ENCODE results near the gene SEMA5A.
A peak's percentile ranks its signal among the peaks of the same experiment; 100 is the strongest.

Gene SEMA5A

DNA sequence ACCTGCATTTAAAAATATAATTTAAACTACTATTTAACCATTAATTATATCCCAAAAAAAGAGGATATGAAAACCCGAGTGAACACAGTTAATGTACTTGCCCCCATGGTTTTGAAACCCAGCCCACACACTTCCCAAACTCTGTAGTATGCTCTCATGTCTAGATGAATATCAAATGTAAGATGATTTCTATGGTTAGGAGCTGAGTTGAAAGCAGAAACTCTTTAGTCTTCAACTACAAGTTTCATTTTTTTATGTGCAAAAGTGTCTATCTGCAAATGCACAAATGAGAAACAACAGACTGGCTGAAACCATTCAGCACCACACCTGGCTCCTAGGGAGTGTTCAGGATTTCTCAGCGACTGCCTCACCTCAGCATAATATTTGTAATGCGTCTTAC lies 183.3 kb downstream of the SEMA5A start (continued):
- TF ChIP-seq, protein P1, sequence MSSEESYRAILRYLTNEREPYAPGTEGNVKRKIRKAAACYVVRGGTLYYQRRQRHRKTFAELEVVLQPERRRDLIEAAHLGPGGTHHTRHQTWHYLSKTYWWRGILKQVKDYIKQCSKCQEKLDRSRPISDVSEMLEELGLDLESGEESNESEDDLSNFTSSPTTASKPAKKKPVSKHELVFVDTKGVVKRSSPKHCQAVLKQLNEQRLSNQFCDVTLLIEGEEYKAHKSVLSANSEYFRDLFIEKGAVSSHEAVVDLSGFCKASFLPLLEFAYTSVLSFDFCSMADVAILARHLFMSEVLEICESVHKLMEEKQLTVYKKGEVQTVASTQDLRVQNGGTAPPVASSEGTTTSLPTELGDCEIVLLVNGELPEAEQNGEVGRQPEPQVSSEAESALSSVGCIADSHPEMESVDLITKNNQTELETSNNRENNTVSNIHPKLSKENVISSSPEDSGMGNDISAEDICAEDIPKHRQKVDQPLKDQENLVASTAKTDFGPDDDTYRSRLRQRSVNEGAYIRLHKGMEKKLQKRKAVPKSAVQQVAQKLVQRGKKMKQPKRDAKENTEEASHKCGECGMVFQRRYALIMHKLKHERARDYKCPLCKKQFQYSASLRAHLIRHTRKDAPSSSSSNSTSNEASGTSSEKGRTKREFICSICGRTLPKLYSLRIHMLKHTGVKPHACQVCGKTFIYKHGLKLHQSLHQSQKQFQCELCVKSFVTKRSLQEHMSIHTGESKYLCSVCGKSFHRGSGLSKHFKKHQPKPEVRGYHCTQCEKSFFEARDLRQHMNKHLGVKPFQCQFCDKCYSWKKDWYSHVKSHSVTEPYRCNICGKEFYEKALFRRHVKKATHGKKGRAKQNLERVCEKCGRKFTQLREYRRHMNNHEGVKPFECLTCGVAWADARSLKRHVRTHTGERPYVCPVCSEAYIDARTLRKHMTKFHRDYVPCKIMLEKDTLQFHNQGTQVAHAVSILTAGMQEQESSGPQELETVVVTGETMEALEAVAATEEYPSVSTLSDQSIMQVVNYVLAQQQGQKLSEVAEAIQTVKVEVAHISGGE (tag by site-specific recombination; conservative IDR thresholded peaks at IDR 0.05; ENCODE audit: low read depth) = no peak
- no peak for TF ChIP-seq ZIC2 (tag by site-specific recombination; IDR thresholded peaks at IDR 0.05)
- TF ChIP-seq SP2 (tag by site-specific recombination; IDR thresholded peaks at IDR 0.05) = no peak

DNA sequence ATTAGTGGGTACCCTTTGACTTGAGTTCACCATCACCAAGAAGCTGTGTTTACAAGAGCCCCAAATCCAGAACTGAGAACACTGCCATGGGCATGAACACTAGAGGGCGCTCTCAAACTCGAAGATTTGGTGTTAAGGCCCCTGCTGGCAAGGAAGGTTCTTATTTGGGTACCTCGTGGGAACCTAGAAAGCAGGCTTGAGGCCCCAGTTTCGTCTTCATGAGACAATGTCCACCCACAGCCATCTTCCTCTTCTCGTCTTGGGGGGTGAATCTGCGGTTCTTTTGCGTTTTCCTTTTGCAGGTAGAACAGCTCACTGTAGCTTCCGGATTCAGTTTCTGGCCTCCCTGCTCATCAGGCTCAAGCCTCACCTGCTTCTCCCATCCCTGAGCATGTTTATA lies 184.0 kb downstream of the SEMA5A start:
- no peaks in the 10 kb centered on the region; the same call in 1 of the 2 replicates for H3K4me1 ChIP-seq (ENCODE audit: control insufficient read depth, insufficient read depth, low read length)
- TF ChIP-seq, protein P2, sequence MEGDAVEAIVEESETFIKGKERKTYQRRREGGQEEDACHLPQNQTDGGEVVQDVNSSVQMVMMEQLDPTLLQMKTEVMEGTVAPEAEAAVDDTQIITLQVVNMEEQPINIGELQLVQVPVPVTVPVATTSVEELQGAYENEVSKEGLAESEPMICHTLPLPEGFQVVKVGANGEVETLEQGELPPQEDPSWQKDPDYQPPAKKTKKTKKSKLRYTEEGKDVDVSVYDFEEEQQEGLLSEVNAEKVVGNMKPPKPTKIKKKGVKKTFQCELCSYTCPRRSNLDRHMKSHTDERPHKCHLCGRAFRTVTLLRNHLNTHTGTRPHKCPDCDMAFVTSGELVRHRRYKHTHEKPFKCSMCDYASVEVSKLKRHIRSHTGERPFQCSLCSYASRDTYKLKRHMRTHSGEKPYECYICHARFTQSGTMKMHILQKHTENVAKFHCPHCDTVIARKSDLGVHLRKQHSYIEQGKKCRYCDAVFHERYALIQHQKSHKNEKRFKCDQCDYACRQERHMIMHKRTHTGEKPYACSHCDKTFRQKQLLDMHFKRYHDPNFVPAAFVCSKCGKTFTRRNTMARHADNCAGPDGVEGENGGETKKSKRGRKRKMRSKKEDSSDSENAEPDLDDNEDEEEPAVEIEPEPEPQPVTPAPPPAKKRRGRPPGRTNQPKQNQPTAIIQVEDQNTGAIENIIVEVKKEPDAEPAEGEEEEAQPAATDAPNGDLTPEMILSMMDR (tag by site-specific recombination; IDR thresholded peaks at IDR 0.05) = peak; percentile 28; the same call in 1 of the 2 replicates
- peak; percentile 53 for TF ChIP-seq ZNF654 (tag by site-specific recombination; IDR thresholded peaks at IDR 0.05; ENCODE audit: low read depth)
- TF ChIP-seq ZNF23 (tag by site-specific recombination; IDR thresholded peaks at IDR 0.05; ENCODE audit: borderline replicate concordance) = no peak
- TF ChIP-seq YY2 (tag by site-specific recombination; IDR thresholded peaks at IDR 0.05) = no peak
- TF ChIP-seq ZNF335 (tag by site-specific recombination; conservative IDR thresholded peaks at IDR 0.05) = no peak
- no peak for TF ChIP-seq ZNF76 (tag by site-specific recombination; IDR thresholded peaks at IDR 0.05; ENCODE audit: borderline replicate concordance, low read depth)
- TF ChIP-seq OSR2 (tag by site-specific recombination; IDR thresholded peaks at IDR 0.05) = no peak
- H3K4me3 ChIP-seq (ENCODE audit: low read depth, low read length) = no peak overlapping the region
- H3K9me3 ChIP-seq (ENCODE audit: control insufficient read depth, insufficient read depth, low read depth, low read length) = no peaks in the 10 kb centered on the region
- ChIA-PET CTCF (interaction anchor here (0.6 to 4.3 kb wide), 20 partner anchors 8 to 1779 kb away, joined by 3 to 29 read pairs (median 4); no protein-coding TSS in a partner anchor), POLR2A (no interaction called here)
- no peaks in the 10 kb centered on the region for H3K36me3 ChIP-seq (ENCODE audit: control insufficient read depth in 2 of 2, insufficient read depth in 1 of 2, low read length in 2 of 2)
- no peak overlapping the region for H3K27ac ChIP-seq (ENCODE audit: extremely low read depth, low read depth, low read length)

DNA sequence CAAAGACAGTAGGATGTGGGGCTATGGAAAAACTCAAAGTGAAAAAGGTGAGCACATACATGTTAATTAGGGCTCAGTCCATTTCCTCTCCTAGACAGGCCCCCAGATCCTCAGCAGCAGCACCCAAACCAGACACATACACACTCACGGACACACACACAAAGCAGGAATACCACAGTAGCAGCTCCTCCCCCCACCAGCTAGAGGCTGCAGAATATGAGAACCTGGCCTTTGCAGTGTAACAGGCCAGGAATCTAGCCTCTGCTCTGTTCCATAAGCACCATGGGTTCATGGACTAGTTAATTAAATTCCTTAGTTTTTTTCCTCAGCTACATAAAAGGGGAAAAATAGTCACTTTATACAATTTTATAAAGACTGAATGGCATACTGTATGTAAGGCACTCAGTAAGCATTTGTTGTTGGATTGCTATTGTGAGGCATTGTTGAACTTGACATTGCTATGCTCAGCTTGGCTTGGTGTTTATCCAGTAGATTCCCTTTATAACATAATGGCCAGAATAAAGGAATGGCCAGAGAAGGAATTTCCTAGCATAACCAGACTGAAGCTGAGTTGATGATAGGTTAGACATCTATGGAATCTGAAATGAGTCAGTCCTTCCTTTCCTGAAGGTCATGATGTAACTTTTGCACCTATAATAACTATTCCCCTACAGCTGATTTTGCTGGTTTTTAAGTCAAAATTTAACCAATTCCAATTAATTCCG lies 186.8 kb downstream of the SEMA5A start:
- no peaks in the 10 kb centered on the region for H3K36me3 ChIP-seq (ENCODE audit: control insufficient read depth in 2 of 2, insufficient read depth in 1 of 2, low read length in 2 of 2)
- H3K27ac ChIP-seq (ENCODE audit: extremely low read depth, low read depth, low read length) = no peak overlapping the region
- ChIA-PET POLR2A (interaction anchor here (1.1 kb wide), 1 partner anchor 10 kb away, joined by 3 read pairs; no protein-coding TSS in a partner anchor), CTCF (interaction anchor here (0.7 to 1.3 kb wide), 4 partner anchors 10 to 1478 kb away, joined by 3 to 6 read pairs (median 4); no protein-coding TSS in a partner anchor)
- H3K9me3 ChIP-seq (ENCODE audit: control insufficient read depth, insufficient read depth, low read depth, low read length) = no peaks in the 10 kb centered on the region
- no peaks in the 10 kb centered on the region; the same call in 1 of the 2 replicates for H3K4me1 ChIP-seq (ENCODE audit: control insufficient read depth, insufficient read depth, low read length)
- H3K4me3 ChIP-seq (ENCODE audit: low read depth, low read length) = no peak overlapping the region
- no peak for TF ChIP-seq ZNF555 (tag by site-specific recombination; conservative IDR thresholded peaks at IDR 0.05)
- no peak for TF ChIP-seq ZNF610 (tag by site-specific recombination; IDR thresholded peaks at IDR 0.05; ENCODE audit: borderline replicate concordance)
- TF ChIP-seq ZNF664 (tag by site-specific recombination; IDR thresholded peaks at IDR 0.05) = no peak
- TF ChIP-seq ZNF677 (tag by site-specific recombination; IDR thresholded peaks at IDR 0.05) = no peak
- TF ChIP-seq KLF8 (tag by site-specific recombination; IDR thresholded peaks at IDR 0.05) = no peak
- TF ChIP-seq, protein P2 (tag by site-specific recombination; IDR thresholded peaks at IDR 0.05) = no peak
- TF ChIP-seq ZNF792 (tag by site-specific recombination; IDR thresholded peaks at IDR 0.05) = no peak
